Measurements from ENCODE around the gene GPLD1.

DNA sequence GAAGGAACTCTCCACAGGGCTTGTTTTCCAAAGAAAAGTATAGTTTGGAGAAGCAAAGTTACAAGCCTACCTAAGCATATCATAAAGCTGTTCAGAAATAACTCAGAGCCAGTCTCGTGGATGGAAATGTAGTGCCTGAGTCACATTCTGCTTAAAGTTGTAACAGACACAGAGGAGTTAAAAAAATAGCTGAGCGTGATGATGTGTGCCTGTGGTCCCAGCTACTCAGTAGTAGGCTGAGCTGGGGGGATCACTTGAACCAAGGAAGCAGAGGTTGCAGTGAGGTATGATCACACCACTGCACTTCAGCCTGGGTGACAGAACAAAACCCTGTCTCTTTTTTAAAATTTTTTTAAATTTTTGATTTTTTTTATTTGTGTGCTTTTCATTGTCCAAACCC lies 12.0 kb upstream of the GPLD1 start:
- TF ChIP-seq, protein P1, sequence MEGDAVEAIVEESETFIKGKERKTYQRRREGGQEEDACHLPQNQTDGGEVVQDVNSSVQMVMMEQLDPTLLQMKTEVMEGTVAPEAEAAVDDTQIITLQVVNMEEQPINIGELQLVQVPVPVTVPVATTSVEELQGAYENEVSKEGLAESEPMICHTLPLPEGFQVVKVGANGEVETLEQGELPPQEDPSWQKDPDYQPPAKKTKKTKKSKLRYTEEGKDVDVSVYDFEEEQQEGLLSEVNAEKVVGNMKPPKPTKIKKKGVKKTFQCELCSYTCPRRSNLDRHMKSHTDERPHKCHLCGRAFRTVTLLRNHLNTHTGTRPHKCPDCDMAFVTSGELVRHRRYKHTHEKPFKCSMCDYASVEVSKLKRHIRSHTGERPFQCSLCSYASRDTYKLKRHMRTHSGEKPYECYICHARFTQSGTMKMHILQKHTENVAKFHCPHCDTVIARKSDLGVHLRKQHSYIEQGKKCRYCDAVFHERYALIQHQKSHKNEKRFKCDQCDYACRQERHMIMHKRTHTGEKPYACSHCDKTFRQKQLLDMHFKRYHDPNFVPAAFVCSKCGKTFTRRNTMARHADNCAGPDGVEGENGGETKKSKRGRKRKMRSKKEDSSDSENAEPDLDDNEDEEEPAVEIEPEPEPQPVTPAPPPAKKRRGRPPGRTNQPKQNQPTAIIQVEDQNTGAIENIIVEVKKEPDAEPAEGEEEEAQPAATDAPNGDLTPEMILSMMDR (IDR thresholded peaks at IDR 0.05 in 8 of 11, conservative IDR thresholded peaks at IDR 0.05 in 3 of 11): no peak
- TF ChIP-seq POLR2A (IDR thresholded peaks at IDR 0.05): no peak
